GM19328 (cell line): ENCODE results near the gene CACNA2D1.
"Not testable (repeated sequence)": the region's sequence is repeated elsewhere in the genome, so short reads cannot be mapped to it uniquely, and the experiment has no call there.

ENCODE experiments used
- ATAC-seq: cut with Tn5 transposase; IDR thresholded peaks from one replicate; pipeline ENCODE4 v1.9.1; 2021; ENCODE audit warnings: mild to moderate bottlenecking, moderate library complexity; ENCODE audit not compliant: unreplicated experiment

CACNA2D1 gene

DNA sequence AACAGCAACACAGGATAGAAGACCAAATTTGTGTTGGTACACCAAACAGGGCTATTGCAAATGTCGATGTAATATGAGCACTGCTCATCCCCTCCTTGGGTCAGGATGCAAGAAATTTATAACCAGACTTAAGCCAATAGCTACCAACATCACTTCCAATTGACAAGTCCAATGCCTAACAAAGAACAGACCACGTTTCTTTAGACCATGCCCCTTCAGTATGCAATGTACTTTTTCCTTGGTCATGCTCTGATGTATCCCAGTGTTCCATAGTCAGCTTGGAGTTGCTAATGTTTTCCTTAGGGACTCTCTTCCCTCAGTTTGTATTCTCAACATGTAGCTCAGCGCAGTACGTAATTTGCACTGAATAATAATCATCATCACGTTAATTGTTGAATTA is 7.8 kb downstream of the CACNA2D1 start:
- no peak for ATAC-seq

DNA sequence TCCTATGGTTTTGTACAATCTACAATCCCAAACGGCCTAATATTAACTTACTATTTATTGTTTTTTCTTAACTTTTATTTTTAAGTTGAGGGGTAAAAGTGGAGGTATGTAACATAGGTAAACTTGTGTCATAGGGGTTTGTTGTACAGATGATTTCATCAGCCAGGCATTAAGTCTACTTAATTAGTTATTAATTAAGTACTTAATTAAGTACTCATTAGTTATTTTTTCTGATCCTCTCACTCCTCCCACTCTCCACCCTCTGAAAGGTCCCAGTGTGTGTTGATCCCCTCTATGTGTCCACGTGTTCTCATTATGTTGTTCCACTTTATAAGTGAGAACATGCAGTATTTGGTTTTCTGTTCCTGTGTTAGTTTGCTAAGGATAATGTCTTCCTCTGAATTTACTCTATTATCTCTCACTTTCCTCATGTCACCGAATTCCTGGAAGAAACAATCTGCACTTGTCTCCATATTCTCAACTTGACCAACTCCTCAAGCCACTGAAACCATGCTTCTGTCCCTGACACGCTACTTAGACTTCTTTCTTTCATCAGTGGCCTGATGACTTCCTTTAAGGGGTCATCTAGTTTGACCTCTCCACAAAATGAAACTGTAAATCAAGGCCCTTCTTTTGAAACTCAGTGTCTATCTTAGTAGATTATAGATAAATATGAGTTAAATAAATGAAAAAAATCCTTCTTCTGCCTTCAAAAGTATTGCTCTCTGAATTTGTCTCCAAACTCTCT is 9.1 kb downstream of the CACNA2D1 start:
- ATAC-seq = no peak

DNA sequence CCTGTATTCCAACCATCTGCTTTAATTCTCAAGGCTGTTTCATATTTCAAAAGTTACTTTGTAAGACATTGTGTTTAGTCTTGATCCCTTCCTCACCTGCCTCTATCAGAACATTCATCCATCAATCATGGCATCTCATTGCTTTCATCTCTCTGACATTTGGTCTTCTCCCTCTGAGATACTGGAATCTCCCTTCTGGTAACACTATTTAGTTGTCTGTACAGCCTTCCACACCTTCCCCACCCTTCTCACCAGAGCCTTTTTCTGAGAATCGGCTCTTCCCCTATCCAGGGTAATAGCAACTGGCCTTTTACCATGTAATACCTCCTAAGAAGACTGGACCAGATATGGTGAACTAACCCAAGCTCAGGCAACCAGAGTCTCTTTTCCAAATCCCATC is 10.1 kb downstream of the CACNA2D1 start:
- ATAC-seq = no peak

DNA sequence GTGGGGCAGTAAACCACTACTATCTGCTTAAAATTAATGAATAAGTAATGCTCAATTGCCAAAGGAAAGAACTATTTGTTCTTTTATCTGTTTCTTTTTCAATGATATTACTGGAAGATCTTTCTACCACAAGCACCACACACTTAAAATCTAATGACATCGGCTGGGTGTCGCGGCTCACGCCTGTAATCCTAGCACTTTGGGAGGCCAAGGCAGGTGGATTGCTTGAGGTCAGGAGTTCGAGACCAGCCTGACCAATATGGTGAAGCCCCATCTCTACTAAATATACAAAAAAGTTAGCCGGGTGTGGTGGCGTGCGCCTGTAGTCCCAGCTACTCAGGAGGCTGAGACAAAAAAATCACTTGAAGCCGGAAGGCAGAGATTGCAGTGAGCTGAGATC is 10.8 kb downstream of the CACNA2D1 start:
- not testable (repeated sequence) for ATAC-seq

DNA sequence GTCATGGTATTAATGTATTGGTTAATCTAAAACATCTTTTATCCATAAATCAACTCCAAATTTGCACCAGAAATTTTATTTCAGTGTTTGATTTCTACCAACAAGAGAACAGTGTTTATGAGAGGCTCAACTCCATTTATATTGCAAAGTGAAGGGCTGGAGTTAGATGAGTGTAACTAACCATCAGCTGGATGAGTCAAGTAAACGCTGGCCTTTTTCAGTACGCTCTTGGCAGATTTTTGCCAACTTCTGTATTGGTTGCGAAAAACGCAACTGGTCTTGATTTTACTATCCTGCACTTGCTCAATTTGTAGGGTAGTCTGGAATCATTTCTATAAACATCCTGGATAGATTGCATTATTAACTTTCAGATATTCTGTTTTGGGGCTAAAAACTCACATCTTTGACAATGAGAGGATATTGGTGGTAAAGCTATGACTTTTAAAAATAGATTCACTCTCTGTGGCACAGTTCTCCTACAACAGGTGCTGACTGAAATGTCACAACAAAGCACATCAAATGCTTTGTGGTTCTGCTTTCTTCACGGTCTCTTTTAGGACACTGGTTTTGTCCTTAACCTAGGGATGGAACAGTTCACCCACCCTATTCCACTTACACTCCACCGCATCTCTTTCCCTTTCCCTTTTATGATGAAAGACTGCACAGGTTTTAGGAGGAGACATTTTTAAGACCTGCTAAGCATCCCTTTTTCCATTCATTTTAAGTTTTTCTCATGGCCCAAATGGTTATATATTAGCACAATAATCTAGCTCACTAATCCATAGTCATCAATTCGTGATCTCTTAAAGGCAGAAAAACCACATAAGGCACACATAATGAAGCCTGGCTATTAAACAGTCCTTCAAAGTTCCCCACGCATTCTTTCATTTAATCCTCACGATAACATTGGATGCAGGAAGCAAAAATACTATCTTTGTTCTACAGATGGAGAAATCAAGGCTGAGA is 12.8 kb downstream of the CACNA2D1 start:
- no peak for ATAC-seq

DNA sequence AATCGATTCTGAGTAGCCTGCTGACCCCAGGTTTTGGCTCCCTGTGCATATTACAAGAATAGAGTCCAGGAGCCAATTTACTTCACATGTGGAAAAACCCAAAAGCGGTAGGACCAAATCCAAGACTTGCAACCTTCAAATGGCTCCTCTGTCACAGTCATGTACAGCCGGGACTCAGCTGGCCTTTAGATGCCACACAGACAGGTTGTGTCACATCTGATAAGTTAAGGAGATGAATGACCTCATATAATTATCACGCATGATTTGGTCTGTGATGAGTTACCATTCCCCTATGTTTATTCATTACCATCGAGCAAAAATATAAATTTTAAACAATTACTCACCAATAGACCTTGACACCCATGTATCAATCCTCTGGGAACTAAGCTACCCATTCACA is 14.2 kb downstream of the CACNA2D1 start:
- no peak for ATAC-seq

DNA sequence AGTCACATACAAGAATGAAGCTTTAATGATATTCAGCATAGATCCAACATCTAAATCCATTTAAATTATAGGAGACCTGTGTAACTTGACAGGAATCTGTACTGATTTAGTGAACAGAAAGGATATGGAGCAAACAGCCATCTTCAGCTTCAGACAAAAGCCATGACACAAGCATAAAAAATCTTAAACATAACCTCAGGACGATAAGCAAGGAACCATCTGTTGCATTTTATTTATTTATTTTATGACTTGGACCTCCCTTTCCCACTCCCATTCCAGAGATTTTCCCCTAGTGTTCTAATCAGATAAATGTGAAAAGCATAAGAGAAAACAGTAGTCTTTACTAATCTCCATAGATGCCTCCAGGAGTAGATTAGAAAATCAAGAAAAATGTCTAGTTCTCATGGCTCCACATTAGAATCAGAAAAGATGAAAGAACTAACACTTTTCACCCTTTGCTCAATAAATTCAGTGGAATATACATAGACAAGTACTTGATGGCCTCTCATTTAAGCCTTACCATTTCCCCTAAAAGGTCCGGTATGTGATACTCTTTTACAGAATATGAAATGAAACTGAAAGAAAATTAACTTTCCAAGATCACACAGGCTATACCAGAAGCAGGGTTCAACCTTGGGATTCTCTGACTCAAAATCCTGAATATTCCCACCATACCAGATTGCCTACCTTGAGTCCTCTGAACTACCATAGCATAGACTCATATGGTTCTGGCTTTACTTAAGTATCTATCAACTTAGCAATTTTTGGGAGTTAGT is 15.2 kb downstream of the CACNA2D1 start:
- no peak for ATAC-seq

DNA sequence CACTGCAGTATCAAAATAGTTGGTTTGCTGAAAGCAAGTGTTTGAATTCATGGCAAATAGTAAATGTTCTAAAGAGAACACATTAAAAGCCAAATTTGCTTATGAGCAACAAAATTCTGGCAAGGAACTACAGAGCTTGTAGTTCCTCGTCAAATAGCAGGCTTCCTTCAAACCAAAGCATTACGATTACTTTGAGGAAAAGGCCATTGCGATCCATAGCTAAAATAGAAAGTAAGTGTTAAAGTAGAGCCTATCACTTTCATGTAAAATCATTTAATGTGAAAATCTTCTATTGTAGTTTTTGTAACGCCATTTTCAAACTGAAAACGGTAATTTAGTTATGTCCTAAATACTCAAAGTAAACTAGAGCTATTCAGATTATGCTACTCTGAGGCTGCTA is 20.1 kb downstream of the CACNA2D1 start:
- ATAC-seq = no peak

DNA sequence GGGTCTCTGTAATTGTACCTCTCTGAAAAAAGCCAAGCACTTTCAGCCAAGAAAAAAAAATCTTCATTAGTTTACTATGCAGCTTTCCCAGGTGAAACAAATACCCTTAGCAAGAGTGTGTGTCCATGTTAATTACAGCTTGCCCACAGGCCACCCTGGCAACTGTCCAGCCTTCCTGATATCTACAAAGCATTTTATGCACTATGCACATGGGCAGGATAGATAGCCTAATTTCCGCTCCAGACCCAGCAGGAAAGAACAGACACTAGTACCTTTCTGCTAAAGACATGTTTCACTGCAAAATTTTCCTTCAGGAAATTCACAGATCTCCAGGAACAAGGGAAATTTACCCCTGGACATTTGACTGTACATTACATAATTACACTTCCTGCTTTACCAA is 24.4 kb downstream of the CACNA2D1 start:
- ATAC-seq = no peak

DNA sequence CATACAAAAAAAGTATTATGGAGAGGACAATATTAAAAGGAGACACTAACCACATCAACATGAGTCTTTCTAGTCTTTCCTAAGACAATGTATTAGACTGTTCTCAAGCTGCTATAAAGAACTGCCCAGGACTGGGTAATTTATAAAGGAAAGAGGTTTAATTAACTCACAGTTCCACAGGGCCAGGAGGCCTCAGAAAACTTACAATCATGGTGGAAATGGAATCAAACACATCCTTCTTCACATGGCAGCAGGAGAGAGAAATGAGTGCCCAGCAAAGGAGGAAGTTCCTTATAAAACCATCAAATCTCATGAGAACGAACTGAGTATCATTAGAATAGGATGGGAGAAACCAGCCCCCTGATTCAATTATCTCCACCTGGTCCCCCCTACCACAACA is 25.7 kb downstream of the CACNA2D1 start:
- no peak for ATAC-seq

DNA sequence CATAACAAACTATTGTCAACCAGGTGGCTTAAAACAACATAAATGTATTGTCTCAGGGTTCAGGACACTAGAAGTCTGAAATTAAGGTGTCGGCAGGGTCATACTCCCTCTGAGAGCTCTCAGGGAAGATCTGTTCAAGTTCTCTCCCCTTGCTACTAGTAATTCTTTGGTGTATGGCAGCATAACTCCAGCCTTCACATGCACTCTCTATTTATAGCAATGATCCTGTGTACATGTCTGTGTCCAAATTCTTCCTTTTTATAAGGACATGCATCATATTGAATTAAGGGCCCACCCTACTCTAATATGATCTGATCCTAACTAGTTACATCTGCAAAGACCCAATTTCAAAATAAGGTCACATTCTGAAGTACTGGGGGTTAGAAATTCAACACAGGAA is 27.2 kb downstream of the CACNA2D1 start:
- ATAC-seq = no peak

DNA sequence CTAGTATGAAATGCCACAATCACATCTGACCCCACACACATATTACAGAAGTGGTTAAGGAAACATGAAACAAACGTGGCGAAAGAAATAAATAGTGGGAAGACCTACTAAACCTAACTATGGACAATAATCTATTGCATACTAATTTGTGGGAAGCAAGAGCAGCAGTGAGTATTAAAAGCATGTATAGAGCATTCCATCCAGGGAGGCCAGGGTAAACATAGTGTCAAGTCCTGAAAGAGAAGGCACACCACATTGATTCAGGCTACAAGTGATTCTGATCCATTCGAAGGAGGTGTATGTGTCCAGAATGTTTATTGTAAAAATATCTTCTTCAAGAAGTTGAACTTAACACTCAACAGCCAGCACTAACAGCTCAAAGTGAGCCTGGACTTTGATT is 29.2 kb downstream of the CACNA2D1 start:
- no peak for ATAC-seq

DNA sequence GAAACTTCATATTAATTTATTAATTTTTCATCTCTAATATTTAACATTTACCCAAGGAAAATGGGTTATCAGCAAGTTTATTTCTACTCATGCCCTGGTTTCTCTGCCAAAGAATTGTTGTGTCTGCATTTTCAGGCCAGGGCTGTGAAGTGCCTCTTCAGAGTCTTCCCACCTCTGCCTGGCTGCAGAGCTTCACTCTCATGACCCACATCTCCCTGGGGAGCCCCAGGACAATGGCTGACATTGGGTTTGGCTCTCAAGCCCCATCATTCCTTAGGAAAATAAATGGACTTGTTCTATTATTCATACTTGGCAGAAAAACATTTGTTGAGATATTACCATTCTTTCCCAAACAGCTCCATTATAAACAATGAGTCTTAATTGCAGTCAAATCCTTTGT is 30.3 kb downstream of the CACNA2D1 start:
- no peak for ATAC-seq

DNA sequence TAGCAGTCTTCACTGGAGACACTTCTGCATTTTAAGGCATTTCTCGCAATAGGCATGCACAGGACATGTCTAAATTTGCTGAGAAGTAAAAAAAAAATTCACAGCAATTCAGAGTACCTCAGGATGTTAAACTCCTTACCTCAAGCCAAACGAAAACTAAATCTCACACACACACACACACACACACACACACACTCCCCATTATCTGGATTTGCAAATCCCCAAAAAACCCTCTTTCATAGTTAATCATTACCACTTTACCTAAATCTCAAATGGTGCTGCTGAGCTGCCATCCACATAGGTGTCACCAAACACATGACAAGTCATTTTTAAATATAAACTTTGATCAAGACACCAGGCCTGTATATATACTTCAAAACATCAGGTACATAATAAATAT is 31.8 kb downstream of the CACNA2D1 start:
- no peak for ATAC-seq

DNA sequence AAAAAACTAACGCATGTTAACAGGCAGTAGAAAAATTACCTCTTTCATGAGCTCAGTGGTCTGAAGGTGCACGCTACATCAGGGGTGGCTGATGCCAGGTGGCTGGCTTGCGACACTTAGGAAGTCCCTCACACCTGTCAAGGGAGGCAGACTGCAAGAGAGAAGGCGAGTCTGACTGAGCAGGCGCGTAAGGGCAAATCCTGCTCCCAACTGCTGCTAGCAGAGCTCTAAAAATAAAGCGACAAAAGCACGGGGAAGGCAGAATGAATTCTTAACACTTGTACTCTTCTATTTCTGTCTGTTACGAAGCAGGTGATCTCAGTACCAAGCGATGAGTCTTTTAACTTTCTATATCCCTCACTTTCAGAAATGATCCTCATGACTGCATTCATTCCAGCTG is 33.1 kb downstream of the CACNA2D1 start:
- ATAC-seq = no peak

DNA sequence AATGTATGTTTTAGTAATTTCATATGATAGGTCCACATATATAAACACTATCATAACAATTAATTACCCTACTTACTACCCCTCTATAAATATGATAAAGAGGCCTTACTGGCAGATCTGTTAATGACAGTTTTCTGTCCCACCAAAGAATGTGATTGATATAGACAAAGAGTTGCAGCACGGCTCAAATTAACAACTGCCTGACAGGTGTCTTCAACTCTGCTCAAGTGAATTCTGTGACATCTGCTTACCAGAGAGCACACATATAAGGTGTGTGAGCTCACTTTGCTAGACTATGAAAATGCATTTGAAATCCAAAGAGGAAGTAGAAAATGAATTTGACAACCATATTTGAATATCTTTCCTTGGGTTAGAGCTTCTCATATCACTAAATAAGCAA is 36.6 kb downstream of the CACNA2D1 start:
- no peak for ATAC-seq

DNA sequence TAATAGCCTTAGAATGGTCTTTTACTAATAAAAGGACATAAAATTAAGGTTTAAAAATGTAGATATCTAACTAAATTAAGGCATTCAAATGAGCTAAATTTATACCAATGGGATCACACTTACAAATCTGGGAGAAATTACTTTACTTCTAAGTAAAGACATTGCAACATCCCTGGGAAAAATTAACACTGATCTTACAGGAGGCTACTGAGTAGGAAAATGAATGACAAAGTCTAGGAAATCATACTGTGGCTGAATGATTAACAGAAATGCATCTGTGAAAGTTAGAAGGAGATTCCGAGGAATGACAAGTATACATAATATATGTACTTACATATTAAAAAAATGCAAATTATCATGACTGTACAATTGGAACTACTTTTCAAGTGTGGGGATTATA is 38.3 kb downstream of the CACNA2D1 start:
- no peak for ATAC-seq

DNA sequence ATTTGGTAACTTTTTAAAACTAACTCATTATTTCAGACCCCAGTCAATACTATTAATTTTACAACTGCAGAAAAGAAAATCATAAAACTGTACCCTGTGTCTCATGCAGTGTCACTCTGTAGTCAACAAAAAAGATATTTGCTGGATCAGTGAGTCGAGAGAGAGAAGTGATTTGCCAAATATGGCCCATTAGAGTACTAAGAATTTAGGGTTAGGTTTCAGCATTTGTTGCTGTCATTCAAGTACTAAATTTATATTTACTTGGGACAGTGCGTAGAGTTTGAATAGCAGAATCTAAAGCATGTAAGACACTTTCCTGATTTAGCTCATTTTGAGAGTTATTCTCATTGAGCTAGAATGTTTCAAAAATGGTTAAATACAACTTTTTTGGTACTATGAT is 38.9 kb downstream of the CACNA2D1 start:
- ATAC-seq = no peak

DNA sequence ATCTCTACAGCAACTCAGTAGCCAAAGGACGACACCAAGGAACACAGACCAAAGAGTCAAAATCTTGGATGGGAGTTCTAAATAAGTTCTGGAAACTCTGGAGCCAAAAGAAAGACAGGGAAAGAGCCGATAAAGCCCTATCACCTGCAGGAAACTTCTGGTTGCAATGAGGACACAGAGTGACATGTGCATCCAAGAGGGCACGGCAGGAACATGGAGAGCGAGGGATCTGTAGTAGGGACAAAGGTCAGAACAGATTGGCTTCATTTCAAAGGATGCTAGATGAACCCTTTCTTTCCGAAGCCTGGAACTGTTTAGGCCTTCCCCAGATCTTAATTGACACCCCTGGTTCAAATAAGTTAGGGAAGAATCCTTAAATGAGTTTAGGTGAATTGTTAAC is 39.5 kb downstream of the CACNA2D1 start:
- ATAC-seq = no peak

DNA sequence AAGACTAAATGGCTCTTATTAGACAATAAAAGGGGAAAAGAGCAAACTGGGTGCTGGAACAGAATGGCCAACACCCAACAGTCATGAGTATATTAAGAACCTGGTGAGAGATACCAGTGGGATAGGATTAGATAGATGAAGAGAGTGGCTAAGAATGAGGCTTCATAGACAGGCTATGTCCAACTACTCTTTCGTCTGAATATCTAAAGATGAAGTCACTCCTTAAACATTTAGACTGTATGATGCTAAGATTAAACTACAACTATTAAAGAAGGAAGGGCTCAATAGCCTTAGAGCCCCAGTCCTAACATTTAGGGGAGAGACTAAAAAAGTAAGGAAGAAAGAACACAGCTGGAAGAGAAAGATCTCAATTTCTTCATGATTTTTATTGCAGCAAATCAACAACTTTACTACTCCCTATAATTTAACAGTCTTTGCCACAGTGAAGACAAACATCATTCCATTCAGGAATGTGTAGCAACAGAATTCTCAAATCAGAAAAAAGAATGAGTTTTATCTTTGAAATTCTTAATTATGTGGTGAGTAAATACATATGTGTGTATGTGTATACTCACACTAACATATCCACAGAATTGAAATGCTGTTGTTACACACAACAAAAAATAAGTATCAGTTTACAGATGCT is 45.6 kb downstream of the CACNA2D1 start:
- ATAC-seq = no peak

DNA sequence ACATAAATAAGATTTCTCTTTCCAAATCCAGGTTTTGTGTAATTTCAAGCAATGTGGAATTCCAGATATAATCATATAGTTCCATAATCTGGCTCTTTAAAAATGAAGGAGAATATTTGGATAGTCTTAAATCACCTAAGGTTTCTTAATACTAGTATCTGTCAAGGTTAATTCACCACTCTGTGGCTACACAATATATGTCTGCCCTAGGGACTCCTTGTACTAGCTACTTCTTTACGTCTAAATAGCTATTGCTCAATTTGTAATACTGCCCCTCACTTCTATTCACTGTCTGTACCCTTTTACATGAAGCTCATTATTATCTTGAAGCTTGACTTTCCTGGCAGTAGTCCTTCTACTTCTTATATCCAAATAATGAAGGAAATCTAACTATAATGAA is 47.2 kb downstream of the CACNA2D1 start:
- ATAC-seq = no peak
